GM12892 (cell line): Measurements from ENCODE around the gene ABCB8.

Source experiments
- DNase-seq: peaks from one replicate; pipeline ENCODE4 v3.0.0; 2011; ENCODE audit not compliant: insufficient read length
- FAIRE-seq: peaks from 2 replicates; lab custom pipeline; 2011; peaks lifted over from hg19 to GRCh38; lab: Jason Lieb, UNC
- POLR2A ChIP-seq: IDR thresholded peaks from 2 replicates; pipeline ENCODE4 v1.6.1; 2011; ENCODE audit warnings: low read depth, low read length, control low read depth
- POLR2AphosphoS5 ChIP-seq: IDR thresholded peaks from 2 replicates; pipeline ENCODE4 v1.6.1; 2011; ENCODE audit warnings: low read depth, low read length, control low read depth
- TAF1 ChIP-seq: IDR thresholded peaks from 2 replicates; pipeline ENCODE4 v1.6.1; 2011; ENCODE audit warnings: low read depth, mild to moderate bottlenecking, control low read depth, low read length, borderline replicate concordance

Gene ABCB8

DNA sequence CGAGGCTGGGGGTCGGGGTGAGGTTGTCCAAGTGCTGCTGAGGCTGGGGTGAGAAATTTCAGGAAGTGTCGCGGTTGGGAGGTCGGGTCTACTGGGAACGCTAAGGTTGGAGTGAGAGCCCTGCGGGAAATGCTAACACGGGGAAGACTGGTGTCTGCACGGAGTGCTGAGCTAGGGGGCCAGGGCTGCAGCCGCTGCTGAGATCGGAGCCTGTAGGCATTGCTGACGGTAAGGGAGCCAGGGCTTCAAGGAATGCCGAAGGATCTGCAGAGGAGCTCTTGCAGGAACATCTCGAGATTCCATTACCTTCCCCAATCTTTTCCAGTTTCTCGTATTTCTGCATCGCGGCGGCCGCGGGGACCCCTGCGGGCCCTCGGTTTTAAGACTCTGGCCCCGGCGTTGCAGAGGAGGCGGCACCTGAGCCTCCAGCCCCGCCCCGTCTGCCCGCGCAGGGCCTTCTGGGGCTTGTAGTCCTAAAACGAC, 29.3 kb downstream of the ABCB8 start, which contains the start of gene CDK5:
CDK5 (minus strand) TSS at position 392 of the 483 bp plus-strand sequence; CDS start at position 343, 49 bp downstream.
- DNase-seq, result no peak
- TF ChIP-seq POLR2A (no peak), TAF1 (no peak), POLR2AphosphoS5 (no peak)

DNA sequence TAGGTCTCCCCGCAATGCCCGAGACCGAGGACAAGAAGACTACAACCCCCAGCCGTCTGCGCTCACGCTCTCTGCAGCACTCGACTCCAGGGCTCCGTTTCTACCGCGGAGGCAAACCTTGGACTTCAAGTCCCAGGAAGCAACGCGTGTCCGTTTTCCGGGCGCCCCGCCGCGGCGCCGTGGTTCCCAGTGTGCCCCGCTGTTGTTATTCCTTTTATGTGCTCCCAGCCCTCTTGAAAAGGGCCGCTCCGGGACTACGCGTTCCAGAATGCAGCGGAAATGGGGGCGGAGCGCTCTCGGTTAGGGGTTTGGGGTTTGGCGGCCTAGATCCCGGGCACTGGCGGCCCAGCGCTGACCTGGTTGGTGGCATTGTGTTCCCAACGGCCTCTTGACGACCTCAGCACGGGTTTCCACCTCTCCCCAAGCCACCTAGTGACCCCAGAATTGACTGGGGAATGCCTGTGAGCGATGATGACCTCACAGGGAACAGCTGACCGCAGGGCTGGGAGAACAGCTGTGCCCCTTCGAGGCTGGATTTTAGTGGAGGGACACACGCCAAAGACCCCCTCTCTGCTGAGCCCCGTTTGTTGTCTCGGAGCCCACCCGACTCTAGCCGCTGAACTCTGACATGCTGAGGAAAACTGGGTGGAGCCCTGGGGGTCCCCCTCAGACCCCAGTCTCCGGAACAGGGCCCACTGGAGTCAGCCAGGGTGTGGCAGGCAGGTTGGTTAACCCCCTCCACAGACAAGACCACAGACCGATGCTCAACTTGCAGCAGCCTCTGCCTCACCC, 29.9 kb downstream of the ABCB8 start:
- TF ChIP-seq POLR2A, result peak; percentile 41; the same call in 1 of the 2 replicates
- no peak for TF ChIP-seq TAF1
- no peak for TF ChIP-seq POLR2AphosphoS5
- peak; percentile 95 for FAIRE-seq
- DNase-seq, result peak; percentile 99

More for the DNA sequence above, 29.3 kb downstream of the ABCB8 start, which contains the start of gene CDK5:
- no peak for FAIRE-seq

DNA sequence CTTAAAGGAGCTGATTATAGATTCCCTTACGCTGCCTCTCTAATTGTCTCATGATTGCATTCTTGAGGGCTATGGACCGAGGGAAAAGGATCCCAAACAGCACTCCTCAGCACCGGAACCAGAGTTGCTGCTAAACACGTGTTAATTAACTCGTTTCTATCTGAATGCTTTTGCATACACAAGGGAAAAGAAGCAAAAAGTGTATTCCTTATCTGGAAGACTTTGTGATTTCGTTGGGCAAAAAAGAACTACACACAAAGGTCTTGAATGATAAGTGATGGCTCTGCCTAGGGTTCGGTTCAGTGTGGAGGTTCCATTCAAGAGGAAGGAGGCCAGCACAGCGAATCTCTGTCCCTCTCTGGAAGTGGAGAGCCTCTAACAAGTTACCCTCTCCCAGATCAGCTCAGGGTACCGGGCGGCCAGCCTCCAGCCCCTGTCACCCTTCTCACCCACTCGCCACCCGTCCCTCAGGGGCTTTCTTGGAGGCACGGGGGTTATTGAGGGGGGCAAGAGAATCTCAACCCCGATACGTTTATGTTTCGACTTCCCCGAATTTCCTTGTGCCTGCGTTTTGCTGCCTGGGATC, 30.6 kb downstream of the ABCB8 start:
- TF ChIP-seq TAF1 (no peak), POLR2AphosphoS5 (no peak), POLR2A (no peak)
- FAIRE-seq (peak; percentile 27), DNase-seq (no peak)

DNA sequence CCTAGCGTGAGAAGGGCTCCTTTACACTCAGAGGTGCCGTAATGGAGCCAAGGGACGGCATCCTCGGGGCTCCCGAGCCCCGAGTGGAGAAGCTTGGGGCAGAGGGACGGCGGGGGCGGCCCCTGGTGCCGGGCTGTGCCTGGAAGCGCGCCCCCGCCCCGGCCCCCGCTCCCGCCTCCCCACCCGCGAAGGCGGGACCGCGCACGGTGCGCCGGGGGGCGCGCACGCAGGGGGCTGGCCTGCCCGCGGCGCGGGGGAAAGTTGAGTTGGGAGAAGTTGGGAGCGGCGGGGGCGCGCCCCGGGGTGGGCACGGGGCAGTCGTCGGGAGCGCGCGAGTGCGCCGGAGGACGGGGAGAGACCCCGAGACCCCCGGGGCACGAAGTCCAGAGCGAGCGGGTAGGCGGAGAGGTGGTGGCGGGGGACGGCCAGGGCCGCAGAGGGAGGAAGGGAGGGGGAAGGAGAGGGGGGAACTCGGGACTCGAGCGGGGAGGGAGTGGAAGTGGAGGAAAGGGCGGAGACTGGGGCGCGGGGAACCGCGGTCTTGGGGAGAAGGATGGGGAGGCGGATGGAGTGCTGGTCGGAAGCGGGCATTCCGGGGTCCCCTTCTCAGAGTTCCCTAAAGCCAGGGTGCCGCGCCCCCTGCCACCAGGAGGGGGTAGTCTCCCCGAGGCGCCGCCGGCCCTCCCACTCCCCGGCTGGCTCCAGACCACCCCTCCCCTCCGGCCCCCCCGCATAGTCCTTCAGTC, 31.3 kb downstream of the ABCB8 start, which contains the start of gene SLC4A2:
SLC4A2 (plus strand) TSS at position 223 of the 746 bp plus-strand sequence. CDS start 2,399 bp downstream, outside the sequence.
- DNase-seq, result peak; percentile 96
- peak; percentile 86 for FAIRE-seq
- TF ChIP-seq POLR2AphosphoS5, result no peak
- peak; percentile 35; the same call in 1 of the 2 replicates for TF ChIP-seq POLR2A
- TF ChIP-seq TAF1, result no peak

GRCh38 chr7:151060113-151060415, 31.8 kb downstream of the ABCB8 start:
- TF ChIP-seq TAF1 (no peak), POLR2AphosphoS5 (no peak), POLR2A (no peak)
- FAIRE-seq (no peak), DNase-seq (no peak)

DNA sequence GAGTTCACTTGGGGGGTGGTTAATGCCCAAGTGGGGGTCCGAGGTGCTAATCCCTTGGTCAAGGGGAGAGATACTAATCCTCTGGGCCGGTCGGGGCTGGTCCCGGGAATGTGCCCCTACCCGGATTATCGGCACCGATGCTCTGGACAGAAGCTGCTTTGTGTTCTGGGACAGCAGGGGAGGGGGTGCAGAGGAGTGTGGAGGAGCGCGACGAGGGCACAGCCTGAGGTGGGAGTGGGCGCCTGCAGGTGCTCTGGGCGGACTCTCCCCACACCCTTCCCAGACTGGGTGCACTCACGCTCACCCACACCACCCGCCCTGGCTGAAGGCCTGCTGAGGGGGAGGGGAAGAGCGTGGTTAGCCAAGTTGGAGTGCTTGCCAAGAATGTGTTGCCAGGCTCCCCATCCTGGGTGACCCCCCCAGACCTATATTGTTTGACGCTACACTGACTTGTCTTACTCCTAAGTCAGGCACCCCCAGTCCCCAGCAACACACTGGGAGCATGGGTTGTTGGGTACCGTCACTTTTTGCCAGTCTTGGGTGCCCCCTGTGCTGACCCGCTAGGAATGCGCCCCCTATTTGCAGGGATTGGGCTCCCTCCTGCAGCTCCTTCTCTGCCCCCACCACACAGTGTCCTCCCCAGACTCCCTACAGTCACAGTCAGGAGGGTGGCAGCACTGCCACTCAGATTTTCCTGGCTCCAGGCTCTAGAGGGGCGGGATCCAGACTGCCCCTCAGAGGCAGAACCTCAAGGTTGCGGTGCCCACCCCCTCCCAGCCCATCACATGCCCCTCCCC, 32.4 kb downstream of the ABCB8 start:
- DNase-seq (no peak), FAIRE-seq (no peak)
- TF ChIP-seq POLR2AphosphoS5 (no peak), TAF1 (no peak), POLR2A (no peak)

DNA sequence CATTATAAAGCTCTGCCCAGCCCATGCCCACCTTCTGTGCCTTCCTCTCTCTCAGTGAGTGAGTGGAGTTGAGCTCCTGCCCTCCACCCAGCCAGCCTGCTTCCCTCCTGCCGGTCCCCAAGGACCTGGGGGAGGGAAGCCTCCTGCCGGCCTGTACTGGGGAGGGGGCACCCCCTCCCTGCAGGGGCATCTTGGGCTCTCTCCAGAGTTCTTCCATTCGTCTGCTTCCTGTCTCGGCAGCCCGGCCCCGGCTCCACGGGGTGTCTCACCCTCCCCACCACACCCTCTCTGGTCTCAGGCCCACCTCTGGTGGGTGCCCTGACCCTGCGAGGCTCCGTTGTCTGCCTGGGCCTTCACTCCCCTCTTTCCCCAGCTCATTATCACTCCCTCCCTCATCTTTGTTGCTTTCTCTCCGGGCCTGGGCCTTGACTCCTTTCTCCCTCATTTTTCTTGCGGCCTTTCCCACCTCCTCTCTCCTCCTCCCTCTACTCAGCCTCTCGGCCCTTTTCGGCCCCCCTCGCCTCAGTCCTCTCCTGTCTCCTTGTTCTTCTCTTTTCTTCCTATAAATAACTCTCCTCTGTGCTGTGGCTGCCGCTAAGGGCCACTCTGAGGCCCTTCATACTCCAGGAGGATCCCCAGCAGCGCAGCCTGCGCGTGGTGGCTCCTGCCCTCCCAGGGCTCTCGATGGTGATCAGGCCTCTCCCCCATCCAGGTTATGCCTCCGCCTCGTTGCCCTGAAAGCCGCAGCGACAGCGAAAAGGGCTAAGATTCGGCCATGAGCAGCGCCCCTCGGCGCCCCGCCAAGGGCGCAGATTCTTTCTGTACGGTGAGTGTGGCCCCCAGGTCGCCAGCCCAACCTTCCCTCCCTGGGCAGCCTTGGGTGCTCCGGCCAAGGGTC, 33.2 kb downstream of the ABCB8 start:
- DNase-seq (no peak), FAIRE-seq (no peak)
- TF ChIP-seq POLR2AphosphoS5, result no peak
- TF ChIP-seq POLR2A, result no peak
- no peak for TF ChIP-seq TAF1

GRCh38 chr7:151062111-151062398, 33.8 kb downstream of the ABCB8 start:
- DNase-seq (no peak), FAIRE-seq (no peak)
- TF ChIP-seq TAF1 (no peak), POLR2AphosphoS5 (no peak), POLR2A (no peak)

DNA sequence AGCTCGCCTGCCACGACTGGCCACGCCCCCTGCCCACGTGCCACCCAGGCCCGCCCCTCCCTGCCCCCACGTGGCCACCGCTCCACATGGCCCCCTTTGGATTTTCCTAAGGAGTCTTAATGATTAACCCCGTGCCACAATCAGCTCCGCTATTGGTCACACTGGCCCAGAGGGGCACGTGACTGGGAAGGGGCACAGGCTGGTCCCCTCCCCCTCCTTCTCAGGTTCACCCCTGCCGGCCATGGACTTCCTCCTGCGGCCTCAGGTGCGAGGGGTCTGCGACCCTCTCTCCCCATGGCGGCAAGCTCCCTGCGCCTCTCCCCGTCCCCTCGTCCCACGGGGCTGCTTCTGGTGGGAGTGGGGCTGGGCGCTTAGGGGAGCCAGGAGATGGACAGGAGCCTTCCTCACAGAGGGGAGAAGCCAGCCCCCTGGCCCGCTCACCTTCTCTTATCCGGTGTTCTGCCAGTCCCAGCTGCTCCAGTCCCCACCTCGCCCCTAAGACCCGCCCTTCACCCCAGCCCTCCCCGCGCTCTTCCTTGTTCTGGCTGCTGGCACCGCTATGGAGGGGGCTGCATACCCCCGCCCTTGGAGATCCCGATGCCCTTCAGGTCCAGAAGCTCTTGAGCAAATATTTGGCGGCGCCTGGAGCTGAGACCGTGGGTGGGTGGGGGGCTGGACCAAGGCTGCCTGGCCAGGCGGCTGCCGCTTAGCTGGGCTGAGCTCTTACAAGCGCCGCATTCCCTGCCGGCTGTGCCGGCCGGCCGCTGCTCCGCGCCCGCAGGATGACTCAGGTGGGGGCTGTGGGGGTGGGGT, 34.4 kb downstream of the ABCB8 start:
- TF ChIP-seq TAF1 (no peak), POLR2AphosphoS5 (no peak)
- no peak for FAIRE-seq
- no peak for DNase-seq

GRCh38 chr7:151063212-151063561, 34.9 kb downstream of the ABCB8 start:
- FAIRE-seq (no peak), DNase-seq (no peak)
- TF ChIP-seq TAF1 (no peak), POLR2AphosphoS5 (no peak), POLR2A (no peak)

DNA sequence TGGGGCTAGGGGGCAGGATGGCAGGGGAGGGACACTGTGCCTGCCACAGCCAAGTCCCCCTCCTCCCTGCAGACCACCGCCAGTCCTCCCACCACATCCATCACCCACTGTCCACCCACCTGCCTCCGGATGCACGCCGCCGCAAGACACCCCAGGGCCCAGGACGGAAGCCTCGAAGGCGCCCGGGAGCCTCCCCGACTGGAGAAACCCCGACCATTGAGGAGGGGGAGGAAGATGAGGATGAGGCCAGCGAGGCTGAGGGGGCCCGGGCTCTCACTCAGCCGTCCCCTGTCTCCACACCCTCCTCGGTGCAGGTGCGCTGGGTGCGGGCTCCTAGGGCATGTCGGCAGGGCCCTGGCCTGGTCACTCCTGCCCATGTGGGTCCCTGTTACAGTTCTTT, 36.2 kb downstream of the ABCB8 start:
- no peak for DNase-seq
- FAIRE-seq, result no peak
- TF ChIP-seq POLR2A (no peak), POLR2AphosphoS5 (no peak), TAF1 (no peak)
